ENCODE data around the gene CSF2RB. TPM values are rescaled to one million over a fixed set of nuclear protein-coding genes. Genes with fewer than 3 reads are reported as not detected.

Gene CSF2RB
- total RNA-seq, 1 donor from 2014 or later, result 0.56 TPM

DNA sequence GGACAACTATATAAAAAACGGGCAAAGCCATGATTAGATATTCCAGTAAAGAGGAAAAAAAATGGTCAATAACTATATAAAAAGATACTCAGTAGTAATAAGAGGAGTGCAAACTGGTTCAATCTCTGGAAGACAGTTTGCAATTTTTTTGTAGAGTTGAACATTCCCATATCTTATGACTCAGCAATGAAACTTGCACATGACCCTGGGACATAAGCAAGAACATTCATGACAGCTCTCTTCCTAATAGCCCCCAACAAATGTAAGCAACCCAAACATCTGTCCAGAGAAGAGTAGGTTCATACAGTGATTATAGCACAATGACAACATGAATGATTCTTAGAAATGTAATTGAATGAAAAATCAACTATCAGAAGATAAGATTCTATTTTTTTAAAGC, 21.8 kb upstream of the CSF2RB start:
- TF ChIP-seq CTCF (IDR thresholded peaks at IDR 0.05; ENCODE audit: unreplicated experiment), result no peak
- H3K4me3 Mint-ChIP-seq, result no peak overlapping the region
- peaks cover 13% of the 10 kb centered on the region for H3K27me3 Mint-ChIP-seq (ENCODE audit: low read depth)
- H3K4me1 Mint-ChIP-seq, result no peaks in the 10 kb centered on the region
- no peak overlapping the region for H3K27ac Mint-ChIP-seq
- DNase-seq (ENCODE audit: low spot score in 2 of 2, unreplicated experiment in 2 of 2), result no peak
- H3K9me3 Mint-ChIP-seq, result peaks cover 13% of the 10 kb centered on the region
- no peaks in the 10 kb centered on the region for H3K36me3 Mint-ChIP-seq

DNA sequence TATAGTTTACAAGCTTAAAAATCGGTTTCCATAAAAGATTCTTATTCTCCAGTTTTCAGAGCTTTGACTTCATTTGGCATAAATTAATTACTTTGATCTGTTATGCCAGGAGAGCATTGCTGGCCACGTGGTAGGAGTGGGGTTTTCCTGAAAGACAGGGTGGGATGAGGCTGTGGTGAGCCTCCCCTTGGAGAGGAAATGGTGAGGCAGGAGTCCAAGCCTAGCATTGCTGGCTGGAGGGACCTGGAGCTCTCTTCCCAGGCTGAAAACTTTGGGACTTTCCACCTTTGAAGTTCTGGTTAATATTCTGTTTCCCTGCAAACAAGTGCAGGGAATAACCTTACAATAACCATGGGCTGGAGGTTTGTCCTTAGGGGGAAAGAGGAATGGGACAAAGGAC, 21.1 kb upstream of the CSF2RB start:
- no peak overlapping the region for H3K4me3 Mint-ChIP-seq
- no peak overlapping the region for H3K27ac Mint-ChIP-seq

DNA sequence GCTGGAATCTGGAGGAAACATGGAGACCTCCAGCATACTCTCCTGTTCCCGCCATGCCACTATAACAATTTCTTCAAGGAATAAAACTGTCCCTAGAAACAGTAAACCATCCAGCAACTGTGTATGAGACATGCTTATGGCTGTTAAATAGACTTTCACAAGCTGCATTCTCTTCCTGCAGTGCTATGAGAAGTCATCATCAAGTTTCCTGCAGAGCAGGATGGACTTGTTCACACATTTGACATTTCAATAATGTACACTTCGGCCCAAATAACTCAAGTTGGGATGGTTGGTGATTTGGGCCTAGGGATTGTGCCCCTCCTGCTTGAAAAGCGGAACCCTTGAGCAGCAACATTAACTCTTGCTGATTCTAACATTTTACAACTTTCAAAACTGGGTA, 20.2 kb upstream of the CSF2RB start:
- H3K4me3 Mint-ChIP-seq, result no peak overlapping the region
- H3K4me1 Mint-ChIP-seq, result no peaks in the 10 kb centered on the region
- no peaks in the 10 kb centered on the region for H3K36me3 Mint-ChIP-seq
- H3K27me3 Mint-ChIP-seq (ENCODE audit: low read depth), result peaks cover 20% of the 10 kb centered on the region
- H3K27ac Mint-ChIP-seq, result no peak overlapping the region
- peaks cover 13% of the 10 kb centered on the region for H3K9me3 Mint-ChIP-seq
- no peak for DNase-seq (ENCODE audit: low spot score in 2 of 2, unreplicated experiment in 2 of 2)
- TF ChIP-seq CTCF (IDR thresholded peaks at IDR 0.05; ENCODE audit: unreplicated experiment), result no peak

More for the DNA sequence above, 21.1 kb upstream of the CSF2RB start:
- no peak for TF ChIP-seq CTCF (IDR thresholded peaks at IDR 0.05; ENCODE audit: unreplicated experiment)
- H3K36me3 Mint-ChIP-seq, result no peaks in the 10 kb centered on the region
- H3K4me1 Mint-ChIP-seq, result no peaks in the 10 kb centered on the region
- H3K9me3 Mint-ChIP-seq, result peaks cover 13% of the 10 kb centered on the region
- peaks cover 17% of the 10 kb centered on the region for H3K27me3 Mint-ChIP-seq (ENCODE audit: low read depth)
- DNase-seq (ENCODE audit: low spot score in 2 of 2, unreplicated experiment in 2 of 2), result no peak

GRCh38 chr22:36894266-36894665, 19.2 kb upstream of the CSF2RB start:
- Mint-ChIP-seq H3K9me3 (peaks cover 9% of the 10 kb centered on the region), H3K27me3 (ENCODE audit: low read depth) (peaks cover 28% of the 10 kb centered on the region), H3K4me1 (no peaks in the 10 kb centered on the region), H3K27ac (no peak overlapping the region), H3K36me3 (no peaks in the 10 kb centered on the region), H3K4me3 (no peak overlapping the region)
- DNase-seq (ENCODE audit: low spot score in 2 of 2, unreplicated experiment in 2 of 2), result no peak
- no peak for TF ChIP-seq CTCF (IDR thresholded peaks at IDR 0.05; ENCODE audit: unreplicated experiment)

DNA sequence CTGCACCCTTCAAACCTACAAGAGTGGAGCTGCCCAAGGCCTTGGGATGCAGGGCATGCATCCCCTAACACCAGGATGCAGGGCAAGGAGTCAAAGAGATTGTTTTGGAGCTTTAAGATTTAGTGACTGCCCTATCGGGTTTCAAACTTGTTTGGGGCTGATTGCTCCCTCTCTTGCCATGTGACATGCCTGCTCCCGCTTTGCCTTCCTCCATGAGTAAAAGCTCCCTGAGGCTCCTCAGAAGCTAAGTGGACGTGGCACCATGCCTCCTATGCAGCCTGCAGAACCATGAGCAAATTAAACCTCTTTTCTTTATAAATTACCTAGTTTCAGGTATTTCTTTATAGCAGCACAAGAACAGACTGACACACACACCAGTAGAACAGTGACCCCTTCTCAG, 15.8 kb upstream of the CSF2RB start:
- no peak overlapping the region for H3K4me3 Mint-ChIP-seq
- H3K27me3 Mint-ChIP-seq (ENCODE audit: low read depth), result peaks cover 41% of the 10 kb centered on the region
- no peak for TF ChIP-seq CTCF (IDR thresholded peaks at IDR 0.05; ENCODE audit: unreplicated experiment)
- H3K4me1 Mint-ChIP-seq, result no peaks in the 10 kb centered on the region
- H3K27ac Mint-ChIP-seq, result no peak overlapping the region
- H3K9me3 Mint-ChIP-seq, result peaks cover 14% of the 10 kb centered on the region
- no peaks in the 10 kb centered on the region for H3K36me3 Mint-ChIP-seq
- no peak for DNase-seq (ENCODE audit: low spot score in 2 of 2, unreplicated experiment in 2 of 2)

DNA sequence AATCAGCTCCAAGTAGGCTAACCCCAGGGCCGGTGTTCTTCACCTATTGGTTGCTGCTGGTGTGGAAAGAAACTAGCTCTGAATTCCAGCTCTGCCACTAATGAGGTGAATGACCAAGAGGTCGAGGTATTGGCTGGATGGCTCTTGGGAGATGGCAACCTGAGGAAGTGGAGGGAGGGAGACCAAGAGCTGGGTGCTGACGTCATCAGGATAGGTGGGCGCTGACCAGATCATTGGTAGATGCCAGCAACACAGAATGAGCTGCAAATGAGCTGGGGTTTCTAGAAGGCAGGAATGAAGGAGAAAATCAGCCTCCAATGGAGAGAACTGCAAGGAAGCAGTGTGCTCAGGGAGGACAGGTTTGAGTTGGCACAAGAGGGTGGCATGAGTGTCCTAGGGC, 14.7 kb upstream of the CSF2RB start:
- no peak overlapping the region for H3K27ac Mint-ChIP-seq
- H3K36me3 Mint-ChIP-seq, result no peaks in the 10 kb centered on the region
- no peak overlapping the region for H3K4me3 Mint-ChIP-seq
- peaks cover 15% of the 10 kb centered on the region for H3K9me3 Mint-ChIP-seq
- TF ChIP-seq CTCF (IDR thresholded peaks at IDR 0.05; ENCODE audit: unreplicated experiment), result no peak
- no peaks in the 10 kb centered on the region for H3K4me1 Mint-ChIP-seq
- DNase-seq (ENCODE audit: low spot score in 2 of 2, unreplicated experiment in 2 of 2), result no peak
- peaks cover 45% of the 10 kb centered on the region for H3K27me3 Mint-ChIP-seq (ENCODE audit: low read depth)
